M059J (cell line): ENCODE data around the gene ZNF775. TPM values are rescaled to one million over a fixed set of nuclear protein-coding genes. Genes with fewer than 3 reads are reported as not detected.

ENCODE experiments used
- DNase-seq: peaks from one replicate; pipeline ENCODE4 v3.0.0-alpha.2; 2012; ENCODE audit warnings: low read depth
- total RNA-seq: library from RNA; depleted of rRNA; stranded (reverse); fragments of >200 nt; shearing (Covaris generic); gene quantifications from 2 replicates; pipeline ENCODE4 v1.2.3, GENCODE V29; 2014

Gene ZNF775
- total RNA-seq, 1 experiment from 2014 or later, result 5.3 TPM

DNA sequence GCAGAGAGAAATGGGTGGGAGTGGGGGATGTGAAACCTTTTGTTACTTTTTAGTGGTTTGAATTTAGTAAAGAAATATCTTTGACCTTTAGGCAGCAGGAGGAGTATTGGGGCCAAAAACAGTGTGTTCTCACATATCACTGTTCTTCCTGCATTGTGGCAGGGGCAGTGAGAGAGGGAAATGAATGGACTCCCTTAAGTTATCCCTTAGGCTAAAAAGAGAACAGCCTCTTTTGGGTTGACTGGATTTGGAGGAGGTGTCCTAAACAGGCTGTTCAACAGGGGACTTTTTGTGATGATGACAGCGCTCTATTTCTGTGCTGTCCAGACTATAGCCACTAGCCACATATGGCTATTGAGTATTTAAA is 22.3 kb downstream of the ZNF775 start:
- DNase-seq, result peak; percentile 32

DNA sequence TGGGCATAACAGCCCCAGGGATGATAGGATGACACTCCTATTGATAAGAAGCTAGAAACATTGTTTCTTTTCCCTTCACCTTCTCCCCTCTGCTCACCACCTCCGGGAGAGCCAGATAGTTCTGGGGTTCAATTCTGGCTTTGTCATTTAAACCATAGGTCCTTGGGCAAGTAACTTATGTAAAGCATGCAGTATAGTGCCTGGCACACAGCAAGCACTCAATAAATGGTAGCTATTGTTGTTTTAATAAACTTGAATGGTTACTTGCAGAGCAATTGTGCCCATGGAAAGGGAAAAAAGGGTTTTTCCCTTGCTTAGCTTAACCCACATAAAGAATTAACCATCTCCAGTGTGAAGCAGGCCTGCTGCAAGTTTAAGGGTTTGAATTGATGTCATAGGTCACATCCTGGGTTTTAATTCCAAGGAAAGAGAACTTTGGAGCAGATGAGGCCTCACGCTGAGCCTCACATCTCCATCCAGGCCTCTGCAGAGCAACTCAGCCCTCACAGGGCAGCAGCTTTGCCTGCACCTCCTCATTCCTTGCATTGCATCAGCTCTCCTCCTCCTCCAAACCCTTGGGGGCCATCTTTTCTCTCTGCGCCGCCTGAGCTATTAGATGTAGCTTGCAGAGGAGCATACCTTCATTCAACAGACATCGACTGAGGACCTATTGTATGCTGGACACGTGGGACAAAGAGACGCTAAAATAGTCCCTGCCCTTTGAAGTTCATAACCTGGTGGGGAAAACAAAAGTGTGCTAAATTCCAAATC is 22.9 kb downstream of the ZNF775 start:
- DNase-seq, result no peak

DNA sequence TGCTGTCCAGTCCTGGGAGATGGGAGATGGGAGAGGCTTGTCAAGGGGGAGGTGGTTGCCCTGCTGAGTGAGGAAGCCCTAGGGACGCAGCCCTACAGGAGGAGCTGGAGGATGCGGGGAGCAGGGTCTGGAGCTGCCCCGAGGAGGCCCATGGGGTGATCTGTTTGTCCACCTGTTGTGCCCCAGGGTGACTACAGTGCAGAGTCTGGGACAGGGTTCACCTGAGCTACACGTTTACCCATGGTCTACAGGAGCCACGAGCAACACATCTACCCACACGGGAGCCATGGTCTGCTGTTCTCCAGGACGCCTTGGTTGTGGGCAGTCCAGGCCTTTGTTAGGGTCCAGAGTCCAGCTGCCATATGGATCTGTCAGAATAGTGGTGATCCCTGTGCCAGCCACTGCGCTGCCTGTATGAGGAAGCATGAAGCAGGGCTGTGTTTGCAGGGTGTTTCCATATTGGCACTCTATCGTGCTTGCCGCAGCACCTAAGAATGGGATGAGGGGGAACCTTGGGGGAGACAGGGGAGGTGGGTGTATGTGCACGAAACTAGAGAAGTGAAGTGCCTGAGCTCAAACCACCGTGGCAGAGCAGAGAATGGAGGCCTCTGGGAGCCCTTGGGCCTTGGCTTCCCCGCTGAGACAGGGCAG is 23.7 kb downstream of the ZNF775 start:
- no peak for DNase-seq

DNA sequence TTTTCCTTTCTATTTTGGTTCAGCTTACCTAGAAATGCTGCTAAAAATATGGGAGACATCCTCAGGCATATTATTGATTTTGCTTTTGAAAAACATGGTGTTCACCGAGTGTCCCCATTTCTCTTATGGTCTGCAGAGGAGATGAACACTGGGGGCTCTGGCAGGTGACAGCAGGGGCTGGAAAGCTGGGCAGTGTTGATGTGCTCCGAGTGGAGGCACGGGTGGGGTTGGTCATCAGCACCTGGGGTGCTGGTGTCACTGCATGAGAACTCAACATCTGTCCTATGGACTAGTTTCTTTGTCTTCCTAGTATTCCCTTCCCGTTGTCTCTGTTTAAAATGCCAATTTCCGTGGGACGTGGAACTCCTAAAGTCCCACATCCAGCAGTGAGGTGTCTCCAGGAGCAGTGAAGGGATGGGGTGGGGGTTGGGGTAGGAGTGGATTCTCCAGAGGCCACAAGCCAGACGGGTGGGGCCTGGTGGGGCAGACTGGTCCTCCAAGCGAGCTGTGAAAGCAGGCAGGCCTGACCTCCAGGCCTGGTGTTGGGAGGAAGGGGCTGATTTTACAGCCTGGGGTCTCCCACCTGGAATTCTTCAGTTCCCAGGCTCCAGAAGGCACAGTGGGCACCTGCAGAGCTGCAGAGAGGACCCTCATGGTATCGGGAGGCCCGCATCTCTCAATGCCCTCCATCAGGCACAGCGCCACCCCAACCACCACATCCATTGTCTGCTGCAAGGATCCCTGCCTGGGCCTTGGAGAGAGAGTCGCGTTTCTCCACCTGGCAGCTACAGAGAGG is 24.4 kb downstream of the ZNF775 start:
- no peak for DNase-seq

DNA sequence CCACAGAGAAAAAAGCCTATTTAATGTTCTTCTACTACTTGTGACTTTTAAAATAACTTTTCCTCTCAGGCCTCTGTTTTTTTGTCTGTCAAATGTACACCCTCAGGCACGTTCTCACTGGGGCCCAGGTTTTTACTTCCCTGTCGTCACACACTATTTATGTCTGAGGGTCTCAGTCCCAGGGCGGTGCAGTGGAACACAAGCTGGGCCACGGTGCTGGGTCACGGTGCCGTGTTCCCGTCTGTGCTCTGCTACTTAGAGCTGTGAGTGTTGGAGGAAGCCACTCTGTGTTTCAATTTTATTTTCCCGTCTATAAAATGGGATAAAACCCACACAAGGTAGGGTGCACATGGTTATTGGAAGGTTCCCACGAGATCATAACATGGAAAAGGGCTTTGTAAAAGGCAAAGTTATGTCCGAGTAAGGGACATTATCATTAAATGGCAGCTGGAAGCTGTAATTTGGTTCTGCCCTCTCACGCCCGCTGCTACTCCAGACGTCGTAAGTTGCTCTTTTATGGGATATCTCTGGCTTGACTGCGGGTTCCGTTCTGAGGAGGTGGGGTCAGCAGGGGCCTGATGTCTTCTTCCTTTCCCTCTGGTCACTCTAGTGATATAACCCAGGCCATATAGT is 25.2 kb downstream of the ZNF775 start:
- no peak for DNase-seq

DNA sequence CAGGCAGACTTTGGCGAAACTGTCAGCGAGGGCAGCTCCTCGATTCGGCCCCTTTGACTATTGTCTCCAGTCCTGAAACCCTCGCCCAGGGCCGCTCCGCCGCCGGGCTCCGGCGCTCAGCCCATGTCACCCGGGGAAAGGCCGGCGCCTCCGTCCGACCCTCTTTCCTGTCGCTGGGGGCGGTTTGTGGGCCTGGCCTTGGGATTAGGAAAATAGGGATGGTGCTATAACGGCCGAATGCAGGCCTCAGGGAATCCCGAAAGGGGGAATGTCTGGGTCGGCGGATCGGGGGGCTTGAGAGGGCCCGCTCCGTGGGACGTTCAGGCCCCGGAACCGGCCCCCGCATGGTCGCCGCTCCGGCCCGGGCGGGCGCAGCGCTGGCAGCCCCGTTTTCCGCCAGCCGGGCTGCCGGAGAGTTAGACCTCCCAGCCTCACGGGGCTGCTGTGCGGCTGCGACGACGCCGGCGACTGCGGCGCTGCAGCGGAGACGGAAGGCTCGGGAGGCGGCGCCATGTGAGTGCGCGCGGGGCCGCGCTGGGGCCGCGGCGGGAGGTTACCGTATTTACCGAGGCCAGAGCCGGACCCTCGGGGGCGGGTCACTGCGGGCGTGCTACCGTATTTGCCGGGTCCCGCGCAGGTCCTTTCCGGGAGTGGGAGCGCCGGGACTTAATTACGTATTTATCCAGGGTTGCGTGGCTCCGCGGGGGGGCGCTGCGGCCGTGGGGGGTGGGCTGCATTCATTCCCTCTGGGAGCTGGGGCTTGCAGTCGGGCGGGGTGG is 25.9 kb downstream of the ZNF775 start:
- DNase-seq, result peak; percentile 74

DNA sequence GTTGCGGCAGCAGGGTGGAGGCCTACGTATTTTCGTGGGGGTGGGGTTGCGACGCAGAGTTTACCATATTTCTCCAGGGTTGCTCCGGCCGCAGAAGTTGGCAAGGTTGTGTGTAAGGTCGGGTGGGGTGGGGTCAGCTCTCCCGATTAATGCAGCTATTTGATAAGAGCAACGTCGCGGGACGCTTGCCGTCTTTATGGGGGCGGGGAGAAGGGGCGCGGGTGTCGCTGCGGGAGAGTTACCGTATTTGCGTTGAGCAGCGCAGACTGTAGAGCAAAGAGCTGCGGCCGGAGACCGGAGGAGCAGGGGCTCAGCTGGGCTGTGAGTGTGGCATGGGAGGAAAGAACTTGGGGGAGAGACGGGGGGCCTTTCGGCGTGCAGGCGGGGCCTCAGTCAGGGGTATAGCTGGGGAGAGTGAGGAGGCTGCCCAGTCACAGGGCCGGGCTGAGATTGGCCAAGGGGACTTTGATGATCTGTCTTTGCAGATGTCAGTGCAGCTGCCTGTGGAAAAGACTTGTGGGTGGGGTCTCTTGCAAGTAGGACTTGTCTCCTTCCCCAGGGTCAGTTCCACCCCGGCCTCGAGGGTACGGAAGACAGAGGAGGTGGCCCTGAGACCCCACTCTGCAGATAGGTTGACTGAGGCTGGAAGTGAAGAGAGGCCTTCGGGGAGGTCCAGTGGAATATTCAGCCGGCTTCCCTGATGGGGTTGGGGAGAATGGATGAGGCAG is 26.6 kb downstream of the ZNF775 start:
- peak; percentile 26 for DNase-seq

DNA sequence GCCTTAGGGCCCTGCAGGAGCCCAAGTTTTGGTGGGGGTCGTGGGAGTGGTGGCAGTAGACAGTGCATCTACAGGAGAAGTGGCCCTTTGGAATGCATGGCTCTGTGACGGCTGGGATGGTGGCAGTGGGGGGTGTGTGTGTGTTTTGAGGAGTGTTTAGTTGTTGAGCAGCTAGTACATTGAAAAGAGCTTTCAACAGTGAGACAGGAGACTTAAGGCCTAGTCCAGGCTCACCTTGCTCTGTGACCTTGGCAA is 27.1 kb downstream of the ZNF775 start:
- no peak for DNase-seq

DNA sequence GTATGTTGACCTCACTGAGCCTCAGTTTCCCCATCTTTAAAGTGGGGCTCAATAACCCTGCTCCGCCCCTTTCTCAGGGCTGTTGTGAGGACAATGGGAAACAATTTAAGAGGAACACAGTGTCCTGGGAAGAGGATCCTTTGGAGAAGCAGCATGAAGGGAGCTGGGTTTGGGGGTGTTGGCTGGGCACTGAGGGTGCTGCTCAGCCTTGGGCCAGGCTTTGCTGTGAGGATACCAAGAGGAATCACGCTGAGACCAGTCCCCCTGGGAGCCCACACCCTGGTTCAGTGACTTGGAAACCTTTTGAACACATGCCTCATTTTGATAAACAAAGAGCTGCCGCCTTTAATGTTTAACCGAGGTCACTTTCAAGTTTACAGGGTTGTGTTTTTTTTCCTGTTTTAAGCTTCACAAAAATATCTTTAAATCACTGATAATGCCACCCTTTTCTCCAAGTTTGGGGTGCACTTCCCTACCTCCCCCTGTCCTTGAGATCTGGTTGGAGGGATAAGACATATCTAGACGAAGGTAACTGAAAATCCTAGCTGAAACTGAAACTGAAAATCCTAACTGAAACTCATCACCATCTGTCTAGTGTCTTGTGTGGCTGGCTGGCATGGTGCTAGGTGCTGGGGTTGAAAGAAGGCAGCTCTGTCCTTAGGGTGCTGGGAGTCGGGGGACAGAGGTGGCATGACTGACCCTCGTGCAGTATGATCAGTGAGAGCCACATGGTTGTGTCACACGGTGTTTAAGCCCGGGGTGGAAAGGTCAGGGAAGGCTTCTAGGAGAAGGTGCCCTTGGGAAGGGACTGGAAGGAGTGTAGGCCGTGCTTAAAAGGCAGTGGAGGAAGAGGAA is 27.7 kb downstream of the ZNF775 start:
- peak; percentile 25 for DNase-seq

DNA sequence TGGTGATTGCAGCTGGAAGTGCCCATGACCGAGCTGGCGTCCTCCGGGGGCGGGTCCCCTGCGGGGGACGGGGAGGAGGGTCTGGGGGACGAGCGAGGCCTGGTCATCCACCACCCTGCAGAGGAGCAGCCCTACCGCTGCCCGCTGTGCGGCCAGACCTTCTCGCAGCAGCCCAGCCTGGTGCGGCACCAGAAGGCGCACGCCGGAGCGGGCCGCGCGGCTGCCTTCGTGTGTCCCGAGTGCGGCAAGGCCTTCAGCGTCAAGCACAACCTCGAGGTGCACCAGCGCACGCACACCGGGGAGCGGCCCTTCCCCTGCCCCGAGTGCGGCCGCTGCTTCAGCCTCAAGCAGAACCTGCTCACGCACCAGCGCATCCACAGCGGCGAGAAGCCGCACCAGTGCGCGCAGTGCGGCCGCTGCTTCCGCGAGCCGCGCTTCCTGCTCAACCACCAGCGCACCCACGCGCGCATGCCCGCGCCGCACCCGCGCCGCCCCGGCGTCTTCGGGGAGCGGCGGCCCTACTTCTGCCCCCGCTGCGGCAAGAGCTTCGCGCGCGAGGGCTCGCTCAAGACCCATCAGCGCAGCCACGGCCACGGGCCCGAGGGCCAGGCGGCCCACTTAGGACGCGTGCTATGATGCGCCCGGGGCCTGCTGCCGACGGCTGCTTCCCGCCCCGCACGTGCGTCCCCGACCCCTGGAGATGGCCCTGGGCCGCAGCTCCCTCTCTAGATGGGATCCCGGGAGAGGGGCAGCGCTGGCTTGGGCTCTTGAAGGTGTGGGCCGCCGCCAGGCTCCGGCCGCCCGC is 28.7 kb downstream of the ZNF775 start:
- no peak for DNase-seq

DNA sequence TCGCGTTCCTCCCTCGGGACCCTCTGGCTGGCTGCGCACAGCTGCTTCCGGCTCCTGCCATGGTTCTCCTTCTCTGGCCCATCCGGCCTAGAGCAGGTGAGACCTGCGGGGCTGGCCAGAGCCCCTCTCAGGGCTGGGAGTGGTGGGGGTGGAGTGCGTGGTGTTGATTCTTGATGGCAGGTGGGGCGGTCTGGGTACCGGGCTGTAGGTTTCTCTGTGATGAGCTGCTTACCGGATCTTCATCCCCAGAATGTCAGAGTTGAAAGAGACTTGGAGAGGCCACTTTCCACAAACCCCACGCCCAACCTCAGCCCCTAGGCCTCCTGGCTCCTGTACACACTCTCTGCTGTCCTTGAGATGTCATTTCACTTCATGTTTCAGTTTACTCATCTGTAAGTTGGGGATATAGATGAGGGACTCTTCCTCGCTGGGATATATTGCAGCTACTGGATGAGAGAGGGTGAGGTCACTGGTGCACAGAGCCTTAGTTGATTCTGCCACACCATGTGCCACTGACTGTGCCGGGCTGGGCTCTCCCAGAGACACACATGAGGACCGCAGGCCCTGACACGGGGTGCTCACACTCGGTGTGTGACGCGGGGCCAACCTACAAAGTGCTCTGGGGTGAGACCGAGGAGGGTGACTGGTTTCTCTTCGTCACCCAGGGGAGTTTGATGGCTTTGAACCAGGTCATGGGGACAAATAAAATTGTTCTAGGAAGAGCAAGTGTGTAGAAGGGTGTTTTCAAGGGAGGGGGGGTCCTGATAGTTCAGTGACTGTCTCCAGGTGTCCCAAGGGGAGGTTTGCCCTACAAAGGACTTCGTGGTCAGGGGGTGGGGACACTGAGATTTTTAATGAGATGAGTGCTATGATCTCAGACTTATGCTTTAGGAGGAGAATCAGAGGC is 29.5 kb downstream of the ZNF775 start:
- no peak for DNase-seq

DNA sequence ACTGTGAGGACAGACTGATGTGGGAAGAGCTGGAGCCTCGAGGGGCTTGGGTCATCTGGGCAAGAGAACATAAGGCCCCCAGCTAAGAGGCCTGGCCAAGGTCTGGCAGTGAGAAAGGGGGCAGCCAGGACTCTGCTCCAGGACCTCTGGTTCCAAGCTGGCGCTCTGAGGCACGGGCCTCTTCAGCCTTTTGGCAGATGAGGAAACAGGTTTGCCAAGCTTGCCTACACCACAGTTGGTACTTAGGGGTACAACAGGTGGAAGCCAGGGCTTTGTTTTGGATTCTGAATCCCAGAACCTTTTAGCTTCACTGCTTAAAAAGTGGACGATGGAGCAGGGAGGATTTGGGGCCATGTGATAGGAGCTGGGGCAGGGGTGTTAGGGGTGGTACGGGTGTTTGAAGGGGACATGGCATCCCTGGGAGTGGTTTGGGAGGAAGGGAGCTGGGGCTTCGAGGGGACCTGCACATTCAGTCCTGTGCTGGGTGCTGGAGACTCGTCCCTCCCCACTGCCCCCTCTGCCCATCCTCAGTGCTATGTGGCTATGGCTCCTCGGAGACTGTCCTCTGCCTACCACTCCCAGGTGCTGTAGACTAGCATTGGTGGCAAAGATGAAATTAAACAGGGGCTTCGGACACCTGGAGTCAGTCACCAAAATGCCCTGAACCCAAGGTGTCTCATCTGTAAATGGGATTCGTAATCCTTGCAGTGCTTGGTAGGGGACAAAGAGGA is 30.3 kb downstream of the ZNF775 start:
- no peak for DNase-seq

DNA sequence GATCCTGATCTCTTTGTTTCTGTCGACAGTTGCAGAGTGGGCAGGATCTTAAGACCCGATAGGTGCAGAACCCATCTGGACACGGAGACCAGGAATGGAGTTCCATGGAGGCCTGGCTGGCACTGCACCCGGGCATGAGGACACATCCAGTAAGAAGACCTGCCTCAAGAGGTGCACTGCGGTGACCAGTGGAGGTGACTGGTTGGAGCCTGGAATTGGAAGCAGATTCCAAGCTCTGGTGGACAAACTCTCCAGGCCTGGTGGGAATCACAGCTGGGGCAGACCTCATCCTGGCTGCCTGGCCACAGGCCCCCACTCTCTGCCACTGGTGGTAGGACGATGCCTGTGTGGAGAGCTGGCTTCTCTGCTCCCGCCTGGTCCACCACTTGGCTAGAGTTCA is 31.0 kb downstream of the ZNF775 start:
- DNase-seq, result no peak

DNA sequence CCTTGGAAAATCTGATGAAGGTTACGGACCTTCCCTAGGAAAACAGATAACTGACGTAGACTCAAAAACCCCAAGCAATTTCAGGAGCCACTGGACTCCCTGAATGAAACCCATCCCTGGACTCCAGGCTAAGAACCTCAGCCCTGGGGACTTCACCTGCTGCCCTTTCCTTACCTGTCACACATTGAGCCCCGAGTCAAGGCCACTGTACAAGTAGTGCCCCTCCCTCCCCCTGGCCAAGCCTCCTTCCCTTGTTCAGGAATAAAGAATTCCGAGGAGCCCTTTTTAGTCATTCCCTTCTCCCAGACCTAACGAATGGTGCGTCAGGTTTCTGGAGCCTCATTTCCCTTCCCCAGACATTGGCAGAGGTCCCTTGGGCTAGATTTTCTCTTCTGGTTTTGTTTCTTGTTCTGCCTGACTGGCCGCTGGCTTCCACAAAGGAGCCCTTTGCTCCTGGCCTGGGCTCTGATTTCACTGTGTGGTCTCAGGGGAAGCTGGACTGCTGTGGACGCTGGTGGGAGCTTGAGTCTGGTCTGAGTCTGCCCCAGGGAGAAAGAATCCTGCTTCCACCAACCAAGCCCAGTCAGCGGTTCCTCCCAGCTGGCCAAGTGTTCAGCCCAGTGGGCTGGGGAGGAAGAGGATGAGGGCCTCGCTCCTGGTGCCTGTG is 31.7 kb downstream of the ZNF775 start:
- DNase-seq, result no peak

DNA sequence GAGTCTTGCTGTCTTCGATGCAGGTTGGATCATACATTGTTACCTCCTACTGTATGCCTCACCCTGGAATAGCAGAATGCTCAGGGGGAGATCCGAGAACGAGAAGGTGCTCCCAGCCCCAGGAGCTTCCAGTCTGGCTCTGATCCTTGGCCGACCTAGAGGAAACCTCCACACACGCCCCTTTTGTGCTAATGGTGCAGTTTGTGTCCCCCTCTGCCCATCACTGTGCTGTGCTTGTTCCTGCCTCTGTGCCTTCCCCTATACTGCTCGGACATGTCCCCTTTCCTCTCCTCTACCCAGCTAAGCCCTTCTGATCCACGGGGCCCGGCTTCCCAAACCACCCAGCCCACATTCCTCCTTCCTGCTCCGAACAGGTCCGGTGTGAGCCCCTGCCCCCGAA is 32.5 kb downstream of the ZNF775 start:
- DNase-seq, result no peak

DNA sequence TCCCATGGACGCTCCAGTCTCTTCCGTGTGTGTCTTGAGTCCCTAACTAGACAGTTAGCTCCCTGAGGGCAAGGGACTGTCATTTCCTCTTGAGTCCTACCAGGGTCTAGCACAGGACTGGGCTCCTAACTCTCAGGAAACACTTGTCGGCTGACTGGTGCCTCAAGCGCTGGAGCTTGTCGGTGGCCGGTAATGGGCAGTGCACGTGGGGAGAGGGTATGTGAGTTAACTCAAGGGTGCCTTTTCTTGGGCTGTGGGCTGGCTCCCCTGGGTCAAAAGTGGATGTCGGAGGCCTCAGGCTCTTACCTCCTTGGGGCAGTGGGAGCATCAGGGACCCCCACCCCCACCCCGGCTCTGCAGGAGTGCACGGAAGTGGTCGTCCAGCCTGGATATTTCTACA is 32.9 kb downstream of the ZNF775 start:
- no peak for DNase-seq
